Measurements from ENCODE around the gene CRY2.

Gene CRY2

DNA sequence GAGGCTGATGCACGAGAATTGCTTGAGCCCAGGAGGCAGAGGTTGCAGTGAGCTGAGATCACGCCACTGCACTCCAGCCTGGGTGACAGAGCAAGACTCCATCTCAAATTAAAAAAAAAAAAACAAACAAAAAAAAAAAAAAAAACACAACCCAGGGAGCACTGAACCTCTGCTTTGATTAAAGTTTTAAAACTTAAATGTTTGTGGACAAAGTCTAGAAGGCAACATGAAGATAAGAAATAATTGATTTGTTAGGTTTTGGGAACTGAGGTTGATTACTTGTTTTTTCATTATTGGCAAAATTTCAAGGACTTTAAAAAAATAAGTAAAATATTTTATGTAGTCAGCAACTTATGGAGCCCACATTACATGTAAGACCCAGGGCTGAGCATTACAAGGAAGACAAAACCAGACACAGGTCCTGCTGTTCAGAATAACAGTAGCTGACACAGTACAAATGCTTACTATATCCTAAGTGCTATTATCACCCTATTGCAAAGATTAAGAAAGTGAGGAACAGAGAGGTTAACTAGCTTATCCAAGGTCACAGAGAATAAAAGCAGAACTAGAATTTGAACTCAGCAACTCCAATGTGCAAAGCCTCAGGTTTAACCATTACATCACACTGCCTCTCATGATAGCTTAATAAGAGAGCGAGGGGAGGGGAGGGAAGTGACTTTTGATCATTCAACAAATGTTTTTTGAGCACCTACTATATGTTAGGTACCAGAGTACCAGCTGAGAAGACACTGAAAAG lies 2.3 kb upstream of the CRY2 start:
- no peak for DNase-seq (ENCODE audit: low read depth)
- TF ChIP-seq CTCF (conservative IDR thresholded peaks at IDR 0.05; ENCODE audit: low read depth, low read length) = no peak
- no peak overlapping the region for H3K4me3 ChIP-seq (ENCODE audit: low read length)

- no peak overlapping the region for H3K4me3 ChIP-seq (ENCODE audit: low read length)
- no peak for TF ChIP-seq CTCF (conservative IDR thresholded peaks at IDR 0.05; ENCODE audit: low read depth, low read length)
- DNase-seq (ENCODE audit: low read depth) = no peak
Measured at GRCh38 chr11:45846174-45846675, 1.1 kb upstream of the CRY2 start.

- no peak for DNase-seq (ENCODE audit: low read depth)
Measured at GRCh38 chr11:45847911-45848316, 639 bp downstream of the CRY2 start.

DNA sequence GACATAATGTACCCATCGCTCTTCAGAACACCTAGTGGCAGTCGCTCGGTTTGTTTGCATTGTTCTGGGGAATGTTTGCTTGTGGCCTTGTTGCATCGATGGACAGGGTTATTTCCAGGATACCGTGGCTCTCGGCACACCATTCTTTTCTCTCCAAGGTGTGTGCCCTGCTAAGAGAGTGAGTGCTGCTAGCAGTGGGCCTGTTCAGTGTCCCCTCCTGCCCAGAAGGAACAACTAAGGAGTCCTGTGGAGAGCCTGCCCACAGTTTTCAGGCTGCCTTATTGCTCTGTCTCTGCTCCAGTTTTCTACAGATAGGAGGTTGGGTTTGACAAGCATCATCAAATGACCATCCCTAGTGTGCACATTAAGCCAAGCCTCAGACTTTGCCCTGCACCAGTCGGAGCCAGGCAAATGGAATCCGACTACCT lies 1.4 kb downstream of the CRY2 start:
- TF ChIP-seq CTCF (conservative IDR thresholded peaks at IDR 0.05; ENCODE audit: low read depth, low read length) = no peak
- H3K4me3 ChIP-seq (ENCODE audit: low read length) = no peak overlapping the region
- DNase-seq (ENCODE audit: low read depth) = no peak

More at GRCh38 chr11:45847911-45848316, 639 bp downstream of the CRY2 start:
- peak overlapping the region; percentile 88 for H3K4me3 ChIP-seq (ENCODE audit: low read length)
- peak; percentile 17 for TF ChIP-seq CTCF (conservative IDR thresholded peaks at IDR 0.05; ENCODE audit: low read depth, low read length)

GRCh38 chr11:45850446-45850845 lies 3.2 kb downstream of the CRY2 start:
- H3K4me3 ChIP-seq (ENCODE audit: low read length) = no peak overlapping the region
- no peak for DNase-seq (ENCODE audit: low read depth)
- TF ChIP-seq CTCF (conservative IDR thresholded peaks at IDR 0.05; ENCODE audit: low read depth, low read length) = no peak

DNA sequence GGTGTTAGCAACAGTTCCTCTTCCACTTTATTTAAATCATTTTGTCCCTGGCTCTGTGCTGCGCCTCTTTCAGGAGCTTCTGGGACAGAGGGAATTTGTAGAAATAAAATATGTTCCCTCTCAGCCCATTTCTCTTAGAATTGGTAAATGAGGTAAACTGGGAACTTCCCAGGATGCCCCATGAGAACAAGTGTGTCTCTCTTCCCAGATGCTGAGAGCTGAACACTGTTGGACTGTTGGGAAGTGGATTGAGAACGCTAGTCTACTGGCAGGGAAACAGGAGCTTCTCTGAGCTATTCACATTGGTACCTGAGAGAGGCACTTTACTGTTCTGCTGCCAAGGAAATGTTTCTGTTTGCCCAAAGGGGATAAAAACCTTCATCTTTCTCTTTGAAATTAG lies 4.0 kb downstream of the CRY2 start:
- no peak for DNase-seq (ENCODE audit: low read depth)
- no peak for TF ChIP-seq CTCF (conservative IDR thresholded peaks at IDR 0.05; ENCODE audit: low read depth, low read length)
- H3K4me3 ChIP-seq (ENCODE audit: low read length) = no peak overlapping the region

Data from retinal pigment epithelial cell (primary cell).